Measurements from ENCODE around the gene FBXL19. TPM values are rescaled to one million over a fixed set of nuclear protein-coding genes. Genes with fewer than 3 reads are reported as not detected.

The FBXL19 gene
- total and polyA plus RNA-seq, 2 of the 13 experiments (the other 11 are each of a cell fraction or from before 2014, with no cell fraction given) = 6.0 to 13.7 TPM

DNA sequence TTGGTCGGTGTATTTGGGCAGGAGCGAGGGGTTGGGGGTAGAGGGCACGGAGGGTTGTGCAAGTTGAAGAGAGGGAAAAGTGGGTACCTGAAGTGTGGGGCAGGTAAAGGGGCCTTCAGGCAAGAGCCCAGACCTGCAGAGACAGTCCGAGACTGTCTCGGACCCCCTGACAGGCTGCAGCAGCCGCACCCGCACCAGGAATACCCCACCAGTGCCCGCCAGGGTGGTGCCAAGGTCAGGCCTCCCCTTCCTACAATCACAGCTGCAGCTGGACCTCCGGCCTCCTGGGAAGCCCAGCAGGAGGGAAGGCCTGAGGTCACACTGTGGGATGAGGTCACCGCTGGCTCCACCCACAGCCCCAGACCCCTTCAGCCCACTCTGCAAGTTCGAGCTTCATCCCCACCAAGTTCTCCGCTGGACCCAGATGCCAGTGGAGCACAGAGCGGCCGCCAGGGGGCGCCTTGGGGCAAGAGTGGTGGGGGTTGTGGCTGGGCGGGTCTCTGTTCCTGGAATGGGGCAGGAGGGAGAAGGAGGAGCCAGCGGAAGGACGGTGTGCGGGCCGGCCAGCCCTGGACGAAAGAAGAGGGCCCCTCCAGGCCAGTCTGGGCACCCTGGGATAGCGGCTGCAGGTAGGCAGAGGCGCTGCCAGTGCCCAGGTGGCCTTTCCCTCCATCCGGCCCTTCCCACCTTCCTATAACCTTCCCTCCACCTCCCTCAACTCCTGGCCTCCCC, 61.5 kb downstream of the FBXL19 start, which contains the start of gene HSD3B7 (continued):
- TF ChIP-seq, protein P1, sequence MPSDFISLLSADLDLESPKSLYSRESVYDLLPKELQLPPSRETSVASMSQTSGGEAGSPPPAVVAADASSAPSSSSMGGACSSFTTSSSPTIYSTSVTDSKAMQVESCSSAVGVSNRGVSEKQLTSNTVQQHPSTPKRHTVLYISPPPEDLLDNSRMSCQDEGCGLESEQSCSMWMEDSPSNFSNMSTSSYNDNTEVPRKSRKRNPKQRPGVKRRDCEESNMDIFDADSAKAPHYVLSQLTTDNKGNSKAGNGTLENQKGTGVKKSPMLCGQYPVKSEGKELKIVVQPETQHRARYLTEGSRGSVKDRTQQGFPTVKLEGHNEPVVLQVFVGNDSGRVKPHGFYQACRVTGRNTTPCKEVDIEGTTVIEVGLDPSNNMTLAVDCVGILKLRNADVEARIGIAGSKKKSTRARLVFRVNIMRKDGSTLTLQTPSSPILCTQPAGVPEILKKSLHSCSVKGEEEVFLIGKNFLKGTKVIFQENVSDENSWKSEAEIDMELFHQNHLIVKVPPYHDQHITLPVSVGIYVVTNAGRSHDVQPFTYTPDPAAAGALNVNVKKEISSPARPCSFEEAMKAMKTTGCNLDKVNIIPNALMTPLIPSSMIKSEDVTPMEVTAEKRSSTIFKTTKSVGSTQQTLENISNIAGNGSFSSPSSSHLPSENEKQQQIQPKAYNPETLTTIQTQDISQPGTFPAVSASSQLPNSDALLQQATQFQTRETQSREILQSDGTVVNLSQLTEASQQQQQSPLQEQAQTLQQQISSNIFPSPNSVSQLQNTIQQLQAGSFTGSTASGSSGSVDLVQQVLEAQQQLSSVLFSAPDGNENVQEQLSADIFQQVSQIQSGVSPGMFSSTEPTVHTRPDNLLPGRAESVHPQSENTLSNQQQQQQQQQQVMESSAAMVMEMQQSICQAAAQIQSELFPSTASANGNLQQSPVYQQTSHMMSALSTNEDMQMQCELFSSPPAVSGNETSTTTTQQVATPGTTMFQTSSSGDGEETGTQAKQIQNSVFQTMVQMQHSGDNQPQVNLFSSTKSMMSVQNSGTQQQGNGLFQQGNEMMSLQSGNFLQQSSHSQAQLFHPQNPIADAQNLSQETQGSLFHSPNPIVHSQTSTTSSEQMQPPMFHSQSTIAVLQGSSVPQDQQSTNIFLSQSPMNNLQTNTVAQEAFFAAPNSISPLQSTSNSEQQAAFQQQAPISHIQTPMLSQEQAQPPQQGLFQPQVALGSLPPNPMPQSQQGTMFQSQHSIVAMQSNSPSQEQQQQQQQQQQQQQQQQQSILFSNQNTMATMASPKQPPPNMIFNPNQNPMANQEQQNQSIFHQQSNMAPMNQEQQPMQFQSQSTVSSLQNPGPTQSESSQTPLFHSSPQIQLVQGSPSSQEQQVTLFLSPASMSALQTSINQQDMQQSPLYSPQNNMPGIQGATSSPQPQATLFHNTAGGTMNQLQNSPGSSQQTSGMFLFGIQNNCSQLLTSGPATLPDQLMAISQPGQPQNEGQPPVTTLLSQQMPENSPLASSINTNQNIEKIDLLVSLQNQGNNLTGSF (CRISPR knock-in tag; IDR thresholded peaks at IDR 0.05) = no peak
- TF ChIP-seq HES4 (CRISPR knock-in tag; IDR thresholded peaks at IDR 0.05; ENCODE audit: borderline replicate concordance) (peak; percentile 79), GTF3A (CRISPR knock-in tag; conservative IDR thresholded peaks at IDR 0.05) (no peak), PHF8 (CRISPR knock-in tag; IDR thresholded peaks at IDR 0.05) (no peak), TAF15 (IDR thresholded peaks at IDR 0.05; ENCODE audit: low read depth, low read length, poor library complexity, severe bottlenecking) (no peak), ZNF20 (CRISPR knock-in tag; IDR thresholded peaks at IDR 0.05) (no peak), FOXO1 (CRISPR knock-in tag; IDR thresholded peaks at IDR 0.05) (no peak; the same call in 1 of the 2 replicates), RFXAP (CRISPR knock-in tag; IDR thresholded peaks at IDR 0.05; ENCODE audit: borderline replicate concordance) (0 out of 2 replicates have a peak, but pooled peaks have one; percentile 3), ARNTL (CRISPR knock-in tag; IDR thresholded peaks at IDR 0.05) (no peak; the same call in 1 of the 2 replicates), ZBTB20 (CRISPR knock-in tag; IDR thresholded peaks at IDR 0.05; ENCODE audit: borderline replicate concordance, low read depth) (no peak), PTBP1 (IDR thresholded peaks at IDR 0.05; ENCODE audit: low read depth, low read length, poor library complexity, severe bottlenecking) (peak; percentile 81), ZNF160 (CRISPR knock-in tag; IDR thresholded peaks at IDR 0.05) (peak; percentile 27)
- TF ChIP-seq, protein P2, sequence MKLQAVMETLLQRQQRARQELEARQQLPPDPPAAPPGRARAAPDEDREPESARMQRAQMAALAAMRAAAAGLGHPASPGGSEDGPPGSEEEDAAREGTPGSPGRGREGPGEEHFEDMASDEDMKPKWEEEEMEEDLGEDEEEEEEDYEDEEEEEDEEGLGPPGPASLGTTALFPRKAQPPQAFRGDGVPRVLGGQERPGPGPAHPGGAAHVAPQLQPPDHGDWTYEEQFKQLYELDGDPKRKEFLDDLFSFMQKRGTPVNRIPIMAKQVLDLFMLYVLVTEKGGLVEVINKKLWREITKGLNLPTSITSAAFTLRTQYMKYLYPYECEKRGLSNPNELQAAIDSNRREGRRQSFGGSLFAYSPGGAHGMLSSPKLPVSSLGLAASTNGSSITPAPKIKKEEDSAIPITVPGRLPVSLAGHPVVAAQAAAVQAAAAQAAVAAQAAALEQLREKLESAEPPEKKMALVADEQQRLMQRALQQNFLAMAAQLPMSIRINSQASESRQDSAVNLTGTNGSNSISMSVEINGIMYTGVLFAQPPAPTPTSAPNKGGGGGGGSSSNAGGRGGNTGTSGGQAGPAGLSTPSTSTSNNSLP (IDR thresholded peaks at IDR 0.05; ENCODE audit: low read depth, low read length) = no peak
- TF ChIP-seq, protein P3, sequence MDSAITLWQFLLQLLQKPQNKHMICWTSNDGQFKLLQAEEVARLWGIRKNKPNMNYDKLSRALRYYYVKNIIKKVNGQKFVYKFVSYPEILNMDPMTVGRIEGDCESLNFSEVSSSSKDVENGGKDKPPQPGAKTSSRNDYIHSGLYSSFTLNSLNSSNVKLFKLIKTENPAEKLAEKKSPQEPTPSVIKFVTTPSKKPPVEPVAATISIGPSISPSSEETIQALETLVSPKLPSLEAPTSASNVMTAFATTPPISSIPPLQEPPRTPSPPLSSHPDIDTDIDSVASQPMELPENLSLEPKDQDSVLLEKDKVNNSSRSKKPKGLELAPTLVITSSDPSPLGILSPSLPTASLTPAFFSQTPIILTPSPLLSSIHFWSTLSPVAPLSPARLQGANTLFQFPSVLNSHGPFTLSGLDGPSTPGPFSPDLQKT (CRISPR knock-in tag; IDR thresholded peaks at IDR 0.05; ENCODE audit: borderline replicate concordance) = no peak
- TF ChIP-seq, protein P4, sequence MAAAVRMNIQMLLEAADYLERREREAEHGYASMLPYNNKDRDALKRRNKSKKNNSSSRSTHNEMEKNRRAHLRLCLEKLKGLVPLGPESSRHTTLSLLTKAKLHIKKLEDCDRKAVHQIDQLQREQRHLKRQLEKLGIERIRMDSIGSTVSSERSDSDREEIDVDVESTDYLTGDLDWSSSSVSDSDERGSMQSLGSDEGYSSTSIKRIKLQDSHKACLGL (CRISPR knock-in tag; IDR thresholded peaks at IDR 0.05) = 0 out of 2 replicates have a peak, but pooled peaks have one; percentile 36
- TF ChIP-seq, protein P5, sequence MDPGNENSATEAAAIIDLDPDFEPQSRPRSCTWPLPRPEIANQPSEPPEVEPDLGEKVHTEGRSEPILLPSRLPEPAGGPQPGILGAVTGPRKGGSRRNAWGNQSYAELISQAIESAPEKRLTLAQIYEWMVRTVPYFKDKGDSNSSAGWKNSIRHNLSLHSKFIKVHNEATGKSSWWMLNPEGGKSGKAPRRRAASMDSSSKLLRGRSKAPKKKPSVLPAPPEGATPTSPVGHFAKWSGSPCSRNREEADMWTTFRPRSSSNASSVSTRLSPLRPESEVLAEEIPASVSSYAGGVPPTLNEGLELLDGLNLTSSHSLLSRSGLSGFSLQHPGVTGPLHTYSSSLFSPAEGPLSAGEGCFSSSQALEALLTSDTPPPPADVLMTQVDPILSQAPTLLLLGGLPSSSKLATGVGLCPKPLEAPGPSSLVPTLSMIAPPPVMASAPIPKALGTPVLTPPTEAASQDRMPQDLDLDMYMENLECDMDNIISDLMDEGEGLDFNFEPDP (CRISPR knock-in tag; conservative IDR thresholded peaks at IDR 0.05) = no peak
- TF ChIP-seq, protein P6, sequence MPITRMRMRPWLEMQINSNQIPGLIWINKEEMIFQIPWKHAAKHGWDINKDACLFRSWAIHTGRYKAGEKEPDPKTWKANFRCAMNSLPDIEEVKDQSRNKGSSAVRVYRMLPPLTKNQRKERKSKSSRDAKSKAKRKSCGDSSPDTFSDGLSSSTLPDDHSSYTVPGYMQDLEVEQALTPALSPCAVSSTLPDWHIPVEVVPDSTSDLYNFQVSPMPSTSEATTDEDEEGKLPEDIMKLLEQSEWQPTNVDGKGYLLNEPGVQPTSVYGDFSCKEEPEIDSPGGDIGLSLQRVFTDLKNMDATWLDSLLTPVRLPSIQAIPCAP (CRISPR knock-in tag; IDR thresholded peaks at IDR 0.05; ENCODE audit: low read depth) = 0 out of 2 replicates have a peak, but pooled peaks have one; percentile 29

Measured in HepG2 (cell line).